ENCODE measurements around the gene CCDC188. TPM values are rescaled to one million over a fixed set of nuclear protein-coding genes. Genes with fewer than 3 reads are reported as not detected.

The CCDC188 gene
- total and polyA plus RNA-seq, 2 of the 8 experiments (the other 6 are each of a cell fraction or from before 2014, with no cell fraction given) = not detected

GRCh38 chr22:20142711-20143621, 7.9 kb downstream of the CCDC188 start (continued):
- no peak for TF ChIP-seq CTCF (IDR thresholded peaks at IDR 0.05; ENCODE audit: control extremely low read depth in 1 of 3, insufficient read depth in 1 of 3, low read depth in 1 of 3, low read length in 3 of 3)
- TF ChIP-seq, protein P1, sequence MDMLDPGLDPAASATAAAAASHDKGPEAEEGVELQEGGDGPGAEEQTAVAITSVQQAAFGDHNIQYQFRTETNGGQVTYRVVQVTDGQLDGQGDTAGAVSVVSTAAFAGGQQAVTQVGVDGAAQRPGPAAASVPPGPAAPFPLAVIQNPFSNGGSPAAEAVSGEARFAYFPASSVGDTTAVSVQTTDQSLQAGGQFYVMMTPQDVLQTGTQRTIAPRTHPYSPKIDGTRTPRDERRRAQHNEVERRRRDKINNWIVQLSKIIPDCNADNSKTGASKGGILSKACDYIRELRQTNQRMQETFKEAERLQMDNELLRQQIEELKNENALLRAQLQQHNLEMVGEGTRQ (IDR thresholded peaks at IDR 0.05; ENCODE audit: low read length) = no peak
- TF ChIP-seq CHD1 (IDR thresholded peaks at IDR 0.05; ENCODE audit: low read depth, low read length) = no peak
- TF ChIP-seq JUND (IDR thresholded peaks at IDR 0.05; ENCODE audit: low read length) = no peak
- no peak for TF ChIP-seq BRCA1 (IDR thresholded peaks at IDR 0.05; ENCODE audit: low read depth, low read length)
- no peak for TF ChIP-seq CEBPB (IDR thresholded peaks at IDR 0.05; ENCODE audit: low read depth, low read length)
